ENCODE measurements around the gene CCDC3. TPM values are rescaled to one million over a fixed set of nuclear protein-coding genes. Genes with fewer than 3 reads are reported as not detected.
A peak's percentile ranks its signal among the peaks of the same experiment; 100 is the strongest.

Gene CCDC3
- total and polyA plus RNA-seq, 5 donors = 9.3 to 24.6 (median 15.2) TPM

- ATAC-seq (no peak), DNase-seq (no peak)
- WGBS = 77% methylated on average over 5 of the region's 5 CpGs
- H3K4me1 ChIP-seq (ENCODE audit: control insufficient read depth, insufficient read depth, low read length) = no peaks in the 10 kb centered on the region
- no peaks in the 10 kb centered on the region for H3K9me3 ChIP-seq (ENCODE audit: control insufficient read depth, low read length)
- intact Hi-C loops (cut with DNase I) = no loop called here
- no peaks in the 10 kb centered on the region for H3K27me3 ChIP-seq (ENCODE audit: control insufficient read depth, insufficient read depth)
- no peak overlapping the region for H3K4me3 ChIP-seq (ENCODE audit: low read length)
- no peak overlapping the region for H3K27ac ChIP-seq (ENCODE audit: low read length)
Observed at GRCh38 chr10:12975906-12976305, 25.6 kb downstream of the CCDC3 start.

- H3K27ac ChIP-seq (ENCODE audit: low read length) = no peak overlapping the region
- DNase-seq = no peak
- ATAC-seq = no peak
- no peaks in the 10 kb centered on the region for H3K9me3 ChIP-seq (ENCODE audit: control insufficient read depth, low read length)
- H3K4me3 ChIP-seq (ENCODE audit: low read length) = no peak overlapping the region
- H3K4me1 ChIP-seq (ENCODE audit: control insufficient read depth, insufficient read depth, low read length) = no peaks in the 10 kb centered on the region
- intact Hi-C loops (cut with DNase I) = no loop called here
- H3K27me3 ChIP-seq (ENCODE audit: control insufficient read depth, insufficient read depth) = no peaks in the 10 kb centered on the region
- 85% methylated on average over 3 of the region's 3 CpGs for WGBS
Observed at GRCh38 chr10:12975266-12975665, 26.2 kb downstream of the CCDC3 start.

- ATAC-seq (no peak), DNase-seq (no peak)
- H3K9me3 ChIP-seq (ENCODE audit: control insufficient read depth, low read length) = no peaks in the 10 kb centered on the region
- intact Hi-C loops (cut with DNase I) = no loop called here
- WGBS = 82% methylated on average over 14 of the region's 14 CpGs
- no peaks in the 10 kb centered on the region for H3K4me1 ChIP-seq (ENCODE audit: control insufficient read depth, insufficient read depth, low read length)
- no peak overlapping the region for H3K4me3 ChIP-seq (ENCODE audit: low read length)
- no peaks in the 10 kb centered on the region for H3K27me3 ChIP-seq (ENCODE audit: control insufficient read depth, insufficient read depth)
- no peak overlapping the region for H3K27ac ChIP-seq (ENCODE audit: low read length)
Observed at GRCh38 chr10:12974491-12975199, 26.9 kb downstream of the CCDC3 start.

- ATAC-seq (peak in 1 of 2 donors; percentile 64), DNase-seq (no peak)
- intact Hi-C loops (cut with DNase I) = no loop called here
- Histone ChIP-seq H3K27me3 (ENCODE audit: control insufficient read depth, insufficient read depth) (no peaks in the 10 kb centered on the region), H3K27ac (ENCODE audit: low read length) (no peak overlapping the region), H3K4me1 (ENCODE audit: control insufficient read depth, insufficient read depth, low read length) (no peaks in the 10 kb centered on the region), H3K9me3 (ENCODE audit: control insufficient read depth, low read length) (no peaks in the 10 kb centered on the region), H3K4me3 (ENCODE audit: low read length) (no peak overlapping the region)
- 68% methylated on average over 9 of the region's 9 CpGs for WGBS
Observed at GRCh38 chr10:12974078-12974477, 27.4 kb downstream of the CCDC3 start.

- peak in 1 of 2 donors; percentile 34 for ATAC-seq
- intact Hi-C loops (cut with DNase I) = no loop called here
- DNase-seq = no peak
- H3K4me1 ChIP-seq (ENCODE audit: control insufficient read depth, insufficient read depth, low read length) = no peaks in the 10 kb centered on the region
- H3K9me3 ChIP-seq (ENCODE audit: control insufficient read depth, low read length) = no peaks in the 10 kb centered on the region
- WGBS = 65% methylated on average over 8 of the region's 8 CpGs
- no peak overlapping the region for H3K4me3 ChIP-seq (ENCODE audit: low read length)
- no peak overlapping the region for H3K27ac ChIP-seq (ENCODE audit: low read length)
- H3K27me3 ChIP-seq (ENCODE audit: control insufficient read depth, insufficient read depth) = no peaks in the 10 kb centered on the region
Observed at GRCh38 chr10:12973149-12973718, 28.3 kb downstream of the CCDC3 start.

GRCh38 chr10:12972146-12972545, 29.4 kb downstream of the CCDC3 start:
- DNase-seq (no peak), ATAC-seq (no peak)
- H3K4me3 ChIP-seq (ENCODE audit: low read length) = no peak overlapping the region
- no peaks in the 10 kb centered on the region for H3K27me3 ChIP-seq (ENCODE audit: control insufficient read depth, insufficient read depth)
- H3K9me3 ChIP-seq (ENCODE audit: control insufficient read depth, low read length) = no peaks in the 10 kb centered on the region
- H3K4me1 ChIP-seq (ENCODE audit: control insufficient read depth, insufficient read depth, low read length) = no peaks in the 10 kb centered on the region
- WGBS = 74% methylated on average over 2 of the region's 2 CpGs
- intact Hi-C loops (cut with DNase I) = no loop called here
- no peak overlapping the region for H3K27ac ChIP-seq (ENCODE audit: low read length)

GRCh38 chr10:12971001-12971788, 30.3 kb downstream of the CCDC3 start:
- WGBS = 77% methylated on average over 14 of the region's 14 CpGs
- Histone ChIP-seq H3K4me3 (ENCODE audit: low read length) (no peak overlapping the region), H3K27ac (ENCODE audit: low read length) (no peak overlapping the region), H3K4me1 (ENCODE audit: control insufficient read depth, insufficient read depth, low read length) (no peaks in the 10 kb centered on the region), H3K27me3 (ENCODE audit: control insufficient read depth, insufficient read depth) (no peaks in the 10 kb centered on the region), H3K9me3 (ENCODE audit: control insufficient read depth, low read length) (no peaks in the 10 kb centered on the region)
- ATAC-seq (peak; percentile 69 to 75), DNase-seq (peak in 1 of 3 donors; percentile 55)
- intact Hi-C loops (cut with DNase I) = no loop called here

GRCh38 chr10:12969951-12970350, 31.6 kb downstream of the CCDC3 start:
- intact Hi-C loops (cut with DNase I) = no loop called here
- DNase-seq = no peak
- H3K4me3 ChIP-seq (ENCODE audit: low read length) = no peak overlapping the region
- ATAC-seq = no peak
- H3K27me3 ChIP-seq (ENCODE audit: control insufficient read depth, insufficient read depth) = no peaks in the 10 kb centered on the region
- no peak overlapping the region for H3K27ac ChIP-seq (ENCODE audit: low read length)
- no peaks in the 10 kb centered on the region for H3K4me1 ChIP-seq (ENCODE audit: control insufficient read depth, insufficient read depth, low read length)
- 81% methylated on average over 5 of the region's 5 CpGs for WGBS
- H3K9me3 ChIP-seq (ENCODE audit: control insufficient read depth, low read length) = no peaks in the 10 kb centered on the region

GRCh38 chr10:12966067-12966466, 35.4 kb downstream of the CCDC3 start:
- H3K27me3 ChIP-seq (ENCODE audit: control insufficient read depth, insufficient read depth) = no peaks in the 10 kb centered on the region
- no peak overlapping the region for H3K27ac ChIP-seq (ENCODE audit: low read length)
- H3K9me3 ChIP-seq (ENCODE audit: control insufficient read depth, low read length) = no peaks in the 10 kb centered on the region
- H3K4me3 ChIP-seq (ENCODE audit: low read length) = no peak overlapping the region
- intact Hi-C loops (cut with DNase I) = no loop called here
- H3K4me1 ChIP-seq (ENCODE audit: control insufficient read depth, insufficient read depth, low read length) = no peaks in the 10 kb centered on the region
- 92% methylated on average over 5 of the region's 5 CpGs for WGBS
- ATAC-seq = no peak
- DNase-seq = no peak

GRCh38 chr10:12965571-12965970, 35.9 kb downstream of the CCDC3 start:
- H3K27me3 ChIP-seq (ENCODE audit: control insufficient read depth, insufficient read depth) = no peaks in the 10 kb centered on the region
- intact Hi-C loops (cut with DNase I) = no loop called here

GRCh38 chr10:12962556-12962955, 39.0 kb downstream of the CCDC3 start:
- WGBS = 80% methylated on average over 3 of the region's 3 CpGs
- Histone ChIP-seq H3K9me3 (ENCODE audit: control insufficient read depth, low read length) (no peaks in the 10 kb centered on the region), H3K27ac (ENCODE audit: low read length) (no peak overlapping the region), H3K27me3 (ENCODE audit: control insufficient read depth, insufficient read depth) (no peaks in the 10 kb centered on the region), H3K4me1 (ENCODE audit: control insufficient read depth, insufficient read depth, low read length) (peaks cover 3% of the 10 kb centered on the region), H3K4me3 (ENCODE audit: low read length) (no peak overlapping the region)
- ATAC-seq = no peak
- DNase-seq = no peak
- intact Hi-C loops (cut with DNase I) = no loop called here

More at GRCh38 chr10:12965571-12965970, 35.9 kb downstream of the CCDC3 start:
- 42% methylated on average over 4 of the region's 4 CpGs for WGBS
- DNase-seq (no peak), ATAC-seq (no peak)
- Histone ChIP-seq H3K4me1 (ENCODE audit: control insufficient read depth, insufficient read depth, low read length) (peaks cover 3% of the 10 kb centered on the region), H3K9me3 (ENCODE audit: control insufficient read depth, low read length) (no peaks in the 10 kb centered on the region), H3K4me3 (ENCODE audit: low read length) (no peak overlapping the region), H3K27ac (ENCODE audit: low read length) (no peak overlapping the region)

Data from right cardiac atrium (tissue), 5 donors.